Activated T-cell treated with anti-CD3 and anti-CD28 coated beads for 48 hours (primary cell): Measurements from ENCODE around the gene CRKL.

Source experiments
- DNase-seq: peaks from one replicate; pipeline ENCODE4 v3.0.0-alpha.2; 2020; ENCODE audit warnings: low read depth

Gene CRKL

DNA sequence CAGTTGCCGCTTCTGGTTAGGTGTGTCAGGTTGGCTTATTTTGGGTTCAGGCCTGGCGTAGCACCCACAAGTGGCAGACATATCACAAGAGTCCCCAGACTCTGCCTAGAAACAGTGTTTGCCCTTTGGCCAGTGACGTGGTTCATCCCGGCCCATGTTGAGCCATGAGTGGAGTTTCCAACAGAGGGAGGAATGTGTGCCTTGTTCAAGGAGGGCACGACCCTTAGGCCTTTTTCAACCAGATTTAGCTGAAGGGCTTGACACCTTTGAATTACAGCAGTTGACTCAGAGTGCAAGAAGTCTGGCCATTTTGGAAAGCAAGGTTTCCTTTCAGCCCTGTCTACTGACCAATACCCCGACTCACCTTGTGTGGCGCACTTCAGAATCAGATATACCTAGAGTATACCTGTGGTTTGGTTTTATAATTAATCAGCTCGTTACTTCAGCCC lies 34.7 kb downstream of the CRKL start:
- DNase-seq: no peak

DNA sequence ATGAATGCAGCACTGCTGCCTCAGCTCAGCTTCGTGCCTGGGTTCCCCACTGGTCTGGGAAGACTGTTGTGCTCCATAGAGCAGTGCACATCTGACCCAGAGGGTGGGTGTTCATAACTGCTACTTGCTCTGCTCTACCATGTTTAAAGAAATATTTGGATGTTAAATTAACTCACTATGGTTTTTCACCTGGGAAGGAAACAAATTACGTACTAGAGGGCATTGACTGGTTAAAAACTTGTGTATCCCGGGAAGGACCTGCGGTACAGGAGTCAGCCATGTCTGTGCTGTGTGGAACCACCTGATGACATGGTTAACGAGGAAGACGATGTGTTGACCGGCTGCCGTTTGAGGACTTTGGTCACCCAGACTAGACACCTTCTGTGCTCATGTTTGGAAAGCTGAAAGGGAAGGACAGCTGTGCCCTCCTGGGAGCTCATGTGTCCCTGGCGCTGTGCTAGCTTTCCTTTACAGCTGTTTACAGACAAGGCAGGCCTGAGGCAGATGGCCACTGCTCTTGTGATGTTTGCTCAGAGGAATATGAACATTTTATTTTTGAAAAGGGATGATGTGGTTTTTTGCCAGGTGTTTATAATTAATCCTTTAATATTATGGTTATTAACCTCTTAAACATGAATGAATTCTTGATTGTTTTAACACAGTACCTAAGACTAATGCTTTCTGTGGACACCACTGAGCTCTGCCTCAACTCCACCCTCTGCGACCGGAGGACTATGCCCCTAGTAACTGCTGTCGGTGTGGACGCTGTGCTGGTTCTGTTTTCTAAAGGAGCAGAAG lies 35.5 kb downstream of the CRKL start:
- DNase-seq: no peak

DNA sequence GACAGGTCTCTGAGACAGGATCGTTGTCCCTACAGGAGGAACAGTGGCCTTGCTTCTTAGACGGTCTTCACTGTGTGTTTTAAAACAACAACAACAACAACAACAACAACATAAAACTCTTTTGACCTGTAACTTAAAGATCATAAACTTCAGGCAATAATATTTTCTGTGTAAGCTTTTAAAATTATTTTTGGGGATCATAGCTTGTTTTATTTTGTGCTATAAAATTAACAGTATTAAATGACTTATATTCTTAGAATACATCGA lies 36.1 kb downstream of the CRKL start:
- DNase-seq: no peak

DNA sequence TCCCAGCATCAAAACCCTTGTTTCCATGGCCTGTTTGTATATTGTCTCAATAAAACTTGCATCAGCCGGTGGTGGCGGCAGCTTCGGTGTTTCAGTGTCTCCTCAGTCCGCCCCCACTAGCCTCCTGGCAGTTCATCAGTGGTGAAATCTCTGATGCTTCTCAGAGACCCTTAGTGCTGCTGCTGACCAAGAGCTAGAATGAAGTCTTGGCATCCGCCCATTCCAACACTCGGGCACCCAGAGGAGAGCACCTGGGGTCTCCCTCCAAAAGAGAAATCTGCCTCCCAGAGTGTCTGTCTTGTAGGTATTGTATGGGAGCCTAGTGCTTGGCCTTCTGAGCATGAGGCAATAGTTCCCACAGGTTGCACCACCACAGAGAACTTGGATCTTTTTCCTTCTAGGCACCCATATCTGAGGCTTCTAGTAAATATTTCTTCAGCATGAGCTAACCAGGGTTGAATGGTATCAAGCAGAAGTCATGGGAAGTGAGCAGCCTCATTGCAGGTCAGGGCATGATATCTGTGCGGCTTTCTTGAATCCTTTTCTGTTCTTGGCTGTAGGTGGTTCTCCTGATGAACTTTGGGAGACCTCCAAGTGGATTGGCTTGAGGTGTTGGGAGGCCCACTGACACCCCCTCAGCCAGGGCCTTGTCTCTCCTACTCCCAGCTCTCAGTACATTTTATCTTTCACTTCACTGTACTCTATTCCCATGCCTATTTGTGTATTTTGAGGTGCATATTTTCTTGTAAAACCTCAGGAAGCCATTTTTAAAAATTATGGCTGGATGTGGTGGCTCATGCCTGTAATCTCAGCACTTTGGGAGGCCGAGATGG lies 36.7 kb downstream of the CRKL start:
- no peak for DNase-seq

DNA sequence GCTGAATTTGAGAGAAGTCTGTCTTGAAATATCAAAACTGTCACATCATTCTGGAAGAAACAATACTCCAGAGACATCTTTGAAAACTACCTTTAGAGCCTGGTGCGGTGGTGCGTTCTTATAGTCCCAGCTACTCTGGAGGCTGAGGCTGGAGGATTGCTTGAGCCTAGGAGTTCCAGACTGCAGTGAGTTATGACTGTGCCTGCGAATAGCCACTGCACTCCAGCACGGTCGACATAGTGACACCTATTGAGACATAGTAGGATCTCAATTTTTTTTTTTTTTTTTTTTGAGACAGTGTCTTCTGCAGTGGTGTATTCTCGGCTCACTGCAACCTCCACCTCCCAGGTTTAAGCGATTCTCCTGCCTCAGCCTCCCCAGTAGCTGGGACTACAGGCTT lies 38.3 kb downstream of the CRKL start:
- DNase-seq: no peak

DNA sequence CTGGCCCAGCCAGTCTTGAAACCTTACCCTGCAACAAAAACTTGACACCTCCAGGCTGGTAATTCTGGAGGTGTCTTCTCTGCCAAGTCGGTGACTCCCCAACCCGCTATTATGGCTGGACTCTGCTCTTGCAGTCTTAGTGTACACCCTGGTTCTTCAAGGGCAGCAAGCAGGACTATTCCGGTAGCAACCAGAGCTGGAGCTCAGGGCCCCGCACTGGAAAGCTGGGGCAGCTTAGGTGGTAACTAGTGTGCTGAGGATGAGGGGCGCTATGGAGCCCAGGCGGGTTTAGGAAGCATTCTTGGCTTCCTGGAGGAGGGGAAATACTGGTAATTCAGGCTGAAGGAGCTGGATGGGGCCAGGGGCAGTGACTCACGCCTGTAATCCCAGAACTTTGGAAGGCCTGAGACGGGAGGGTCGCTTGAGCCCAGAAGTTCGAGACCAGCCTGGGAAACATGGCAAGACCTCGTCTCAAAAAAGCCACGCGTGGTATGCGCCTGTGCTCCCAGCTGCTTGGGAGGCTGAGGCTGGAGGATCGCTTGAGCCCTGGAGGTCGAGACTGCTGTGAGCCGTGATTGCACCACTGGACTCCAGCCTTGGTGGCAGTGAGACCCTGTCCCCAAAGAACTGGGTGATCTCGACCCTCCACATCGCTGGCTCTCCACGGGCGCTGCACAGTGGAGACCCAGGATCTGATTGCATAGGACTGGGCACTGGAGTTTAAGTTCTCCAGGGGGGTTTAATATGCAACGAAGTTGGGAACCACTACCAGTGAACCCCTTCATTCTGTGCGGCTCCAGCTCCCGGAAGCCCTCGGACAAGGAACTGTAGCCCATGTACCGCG lies 39.3 kb downstream of the CRKL start:
- no peak for DNase-seq

DNA sequence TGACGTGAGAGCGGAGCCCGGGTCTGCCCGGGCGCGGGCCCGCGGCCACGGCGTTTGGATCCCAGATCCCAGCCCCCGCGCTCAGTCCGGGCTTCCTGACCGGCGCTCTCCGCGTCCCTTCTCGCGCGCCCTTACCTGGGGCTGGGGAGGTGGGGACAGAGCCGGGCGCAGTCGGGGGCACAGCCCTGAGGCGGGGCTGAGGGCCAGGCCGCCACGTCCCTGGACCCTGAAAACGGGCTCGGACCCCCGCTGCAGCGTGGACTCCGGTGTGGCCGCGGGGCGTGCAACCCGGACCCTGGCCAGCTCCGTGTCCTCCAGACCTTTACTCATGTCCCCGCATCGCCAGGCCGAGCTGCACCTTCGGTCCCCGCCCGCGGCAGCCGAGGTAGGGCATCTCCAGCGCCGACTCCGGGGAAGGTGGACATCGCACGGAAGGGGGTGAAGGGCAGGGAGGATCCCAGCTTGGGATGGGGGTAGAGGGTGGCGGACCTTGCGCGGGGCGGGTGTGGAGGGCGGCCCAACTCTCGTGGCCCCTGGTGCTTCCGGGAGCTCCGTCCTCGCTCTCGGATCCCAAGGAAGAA lies 40.0 kb downstream of the CRKL start:
- no peak for DNase-seq

DNA sequence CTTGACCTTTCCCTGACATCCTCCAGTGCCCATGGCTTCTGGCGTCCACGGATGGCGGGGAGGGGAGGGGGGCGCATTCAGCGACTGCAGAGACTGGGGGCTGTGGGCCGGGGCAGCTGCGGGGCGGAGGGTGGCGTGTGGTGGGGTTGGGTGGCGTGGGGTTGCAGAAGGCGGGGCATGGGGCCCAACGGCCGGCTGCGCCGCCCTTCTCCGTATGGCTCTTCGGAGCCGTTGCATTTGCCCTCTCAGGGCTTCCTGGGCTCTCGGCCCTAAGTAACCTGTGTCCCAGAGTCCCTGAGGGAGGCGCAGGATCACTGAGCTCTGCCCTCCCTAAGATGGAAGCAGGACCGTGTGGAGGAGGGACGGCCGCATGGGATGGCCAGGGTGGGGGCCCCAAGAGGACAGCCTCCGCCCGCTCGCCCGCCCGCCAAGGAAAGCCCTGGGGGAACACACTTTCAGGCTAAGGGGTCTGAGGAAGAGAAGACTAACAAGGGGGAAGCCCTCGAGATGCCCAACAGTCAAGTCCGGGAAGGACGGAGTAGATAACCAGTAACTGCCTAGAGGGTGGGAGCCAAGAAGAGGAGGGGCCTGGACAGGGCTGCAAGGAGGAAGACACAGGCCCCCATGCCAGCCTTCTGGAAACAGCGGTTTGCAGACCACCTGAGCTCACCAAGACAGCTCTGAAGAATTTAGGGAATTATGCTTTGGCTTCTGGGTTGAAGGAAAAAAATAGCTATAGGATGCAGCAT lies 40.6 kb downstream of the CRKL start:
- no peak for DNase-seq

DNA sequence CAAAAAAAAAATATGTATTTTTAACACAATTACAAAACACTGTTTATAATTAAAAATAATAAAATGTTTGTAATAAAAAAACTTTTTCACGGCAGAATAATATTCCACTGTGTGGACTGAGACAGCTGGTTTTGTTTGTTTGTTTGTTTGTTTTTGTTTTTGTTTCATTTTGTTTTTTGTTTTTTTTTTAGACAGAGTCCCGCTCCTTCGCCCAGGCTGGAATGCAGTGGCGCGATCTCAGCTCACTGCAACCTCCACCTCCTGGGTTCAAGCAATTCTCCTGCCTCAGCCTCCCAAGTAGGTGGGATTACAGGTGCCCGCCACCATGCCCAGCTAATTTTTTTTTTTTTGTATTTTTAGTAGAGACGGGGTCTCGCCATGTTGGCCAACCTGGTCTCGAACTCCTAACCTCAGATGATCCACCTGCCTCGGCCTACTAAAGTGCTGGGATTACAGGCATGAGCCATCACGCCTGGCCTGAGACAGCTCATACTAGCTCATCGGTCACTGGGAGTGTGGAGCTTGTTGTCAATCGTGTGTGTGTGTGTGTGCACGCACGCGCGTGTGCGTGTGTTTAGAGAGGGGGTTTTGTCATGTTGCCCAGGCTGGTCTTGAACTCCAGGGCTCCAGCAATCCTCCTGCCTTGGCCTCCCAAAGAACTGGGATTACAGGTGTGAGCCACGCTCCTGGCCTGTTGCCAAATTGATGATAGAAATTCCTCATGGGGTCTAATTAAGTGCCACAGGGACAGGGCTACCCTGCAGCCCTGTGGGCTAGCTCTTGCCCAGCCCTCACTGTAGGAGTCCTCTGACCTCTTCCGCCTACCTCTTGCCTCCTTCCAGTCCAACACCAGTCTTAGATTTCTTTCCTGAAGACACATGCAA lies 42.6 kb downstream of the CRKL start:
- no peak for DNase-seq

DNA sequence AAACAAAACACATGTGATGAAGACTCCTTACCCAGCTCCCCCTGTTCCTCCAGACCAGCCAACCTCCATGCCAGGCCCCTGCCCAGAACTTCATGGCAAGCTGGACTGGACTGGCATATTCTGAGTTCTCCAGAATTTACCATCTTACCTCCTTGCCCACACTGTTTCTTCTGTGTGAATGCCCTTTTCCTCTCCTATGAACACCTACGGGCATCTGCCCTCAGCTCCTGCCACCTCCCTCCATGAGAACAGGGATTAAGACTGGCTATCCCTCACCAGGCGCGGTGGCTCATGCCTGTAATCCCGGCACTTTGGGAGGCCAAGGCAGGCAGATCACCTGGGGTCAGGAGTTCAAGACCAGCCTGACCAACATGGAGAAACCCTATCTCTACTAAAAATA lies 43.4 kb downstream of the CRKL start:
- no peak for DNase-seq

DNA sequence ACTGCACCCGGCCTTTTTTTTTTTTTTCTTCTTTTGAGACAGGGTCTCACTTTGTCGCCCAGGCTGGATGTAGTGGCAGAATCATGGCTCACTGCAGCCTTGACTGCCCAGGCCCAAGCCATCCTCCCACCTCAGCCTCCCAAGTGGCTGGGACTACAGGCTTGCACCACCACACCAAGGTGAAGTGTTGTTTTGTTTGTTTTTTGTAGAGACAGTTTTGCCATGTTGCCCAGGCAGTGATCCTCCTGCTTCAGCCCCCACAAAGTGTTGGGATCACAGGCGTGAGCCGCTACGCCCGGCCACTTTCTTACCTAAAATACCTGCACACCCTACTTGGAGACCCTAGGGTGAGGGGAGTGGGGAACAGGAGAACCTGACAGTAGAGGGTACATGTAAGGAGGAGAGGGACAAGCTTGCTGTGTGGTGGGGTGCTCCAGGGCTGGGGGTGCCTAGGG lies 45.3 kb downstream of the CRKL start:
- DNase-seq: no peak

DNA sequence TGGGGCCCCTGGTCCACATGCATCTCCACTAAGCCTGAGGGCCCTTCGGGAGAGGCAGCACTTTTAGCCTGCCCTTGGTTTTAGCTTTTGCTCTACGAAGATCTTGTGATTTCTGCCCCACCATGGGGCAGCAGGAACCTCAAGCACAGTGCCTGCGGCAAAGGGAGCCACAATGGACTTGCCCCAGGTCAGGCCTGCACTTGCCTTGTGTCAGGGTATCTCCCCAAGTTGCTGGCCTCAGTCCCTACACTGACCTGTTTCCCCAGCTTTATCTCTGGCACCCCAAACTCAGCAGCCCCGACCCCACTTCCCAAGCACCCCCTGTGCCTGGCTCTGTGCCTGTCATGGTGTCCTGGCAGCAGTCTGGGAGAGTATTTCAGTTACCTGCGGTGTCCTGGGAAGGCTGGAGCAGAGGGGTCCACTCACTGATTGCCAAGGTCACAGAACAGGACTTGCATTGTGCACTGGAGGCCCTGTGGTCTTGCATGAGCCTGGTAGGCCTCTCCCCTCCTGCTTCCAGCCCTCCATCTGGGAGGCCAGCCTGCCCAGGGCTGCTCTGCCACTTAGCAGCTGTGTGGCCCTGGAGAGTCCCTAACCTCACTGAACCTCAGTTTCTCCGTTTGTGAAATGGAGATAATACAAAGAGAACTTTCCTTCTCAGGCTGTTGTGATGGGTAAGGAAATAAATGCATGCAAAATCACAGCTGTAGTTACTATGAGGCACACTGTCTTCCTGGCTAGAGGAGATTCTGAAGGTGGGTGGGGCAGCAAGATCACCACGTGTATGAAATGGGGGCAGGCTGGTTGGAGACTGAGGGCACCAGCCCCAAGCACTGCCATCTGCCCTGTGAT lies 46.2 kb downstream of the CRKL start:
- no peak for DNase-seq

DNA sequence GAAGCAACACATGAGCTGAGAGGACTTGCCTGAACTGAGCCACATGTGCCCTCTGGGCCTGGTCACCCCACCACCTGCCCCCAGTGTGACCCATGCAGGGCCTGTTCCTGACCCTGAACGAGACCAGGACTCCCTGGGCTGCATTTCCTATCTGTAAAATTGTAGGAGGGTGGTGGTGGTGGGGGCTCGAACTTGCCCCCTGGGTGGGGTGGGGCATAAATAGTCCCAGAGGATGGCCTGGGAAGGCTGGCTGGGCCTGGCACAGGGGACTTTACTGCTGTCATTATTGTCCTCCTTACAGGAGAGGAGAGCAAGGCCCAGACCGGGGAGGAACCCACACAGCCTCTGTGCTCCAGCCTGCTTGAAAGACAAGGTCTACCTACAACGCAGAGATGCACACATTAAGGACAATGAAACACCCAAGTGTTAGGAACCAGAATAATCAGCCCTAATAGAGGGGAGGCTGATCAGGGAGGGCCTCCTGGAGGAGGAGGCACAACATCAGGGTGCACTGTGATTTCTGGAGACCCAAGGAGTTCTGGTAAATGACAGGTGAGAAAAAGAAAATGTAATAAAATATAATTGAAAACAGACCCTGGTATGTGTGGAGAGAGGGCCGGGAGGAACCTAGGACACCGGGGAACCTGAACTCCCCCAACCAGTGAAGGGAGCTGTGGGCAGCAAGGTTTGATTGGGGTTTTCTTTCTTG lies 47.0 kb downstream of the CRKL start:
- DNase-seq: no peak

DNA sequence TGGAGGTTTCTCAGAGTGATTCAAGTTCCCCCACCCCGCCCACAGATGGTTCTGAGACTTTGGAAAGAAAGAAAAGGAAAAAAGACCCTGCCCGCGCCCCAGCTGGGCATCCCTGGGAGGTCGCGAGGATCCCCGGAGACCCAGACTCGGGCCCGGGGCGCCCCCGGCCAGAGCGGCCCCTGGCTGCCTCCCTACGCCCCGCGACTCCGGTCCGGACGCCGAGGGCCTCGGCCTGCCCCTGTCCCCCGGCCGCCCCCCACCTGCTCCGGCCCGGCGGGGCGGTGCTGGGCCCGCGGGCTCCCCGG lies 47.5 kb downstream of the CRKL start:
- no peak for DNase-seq

DNA sequence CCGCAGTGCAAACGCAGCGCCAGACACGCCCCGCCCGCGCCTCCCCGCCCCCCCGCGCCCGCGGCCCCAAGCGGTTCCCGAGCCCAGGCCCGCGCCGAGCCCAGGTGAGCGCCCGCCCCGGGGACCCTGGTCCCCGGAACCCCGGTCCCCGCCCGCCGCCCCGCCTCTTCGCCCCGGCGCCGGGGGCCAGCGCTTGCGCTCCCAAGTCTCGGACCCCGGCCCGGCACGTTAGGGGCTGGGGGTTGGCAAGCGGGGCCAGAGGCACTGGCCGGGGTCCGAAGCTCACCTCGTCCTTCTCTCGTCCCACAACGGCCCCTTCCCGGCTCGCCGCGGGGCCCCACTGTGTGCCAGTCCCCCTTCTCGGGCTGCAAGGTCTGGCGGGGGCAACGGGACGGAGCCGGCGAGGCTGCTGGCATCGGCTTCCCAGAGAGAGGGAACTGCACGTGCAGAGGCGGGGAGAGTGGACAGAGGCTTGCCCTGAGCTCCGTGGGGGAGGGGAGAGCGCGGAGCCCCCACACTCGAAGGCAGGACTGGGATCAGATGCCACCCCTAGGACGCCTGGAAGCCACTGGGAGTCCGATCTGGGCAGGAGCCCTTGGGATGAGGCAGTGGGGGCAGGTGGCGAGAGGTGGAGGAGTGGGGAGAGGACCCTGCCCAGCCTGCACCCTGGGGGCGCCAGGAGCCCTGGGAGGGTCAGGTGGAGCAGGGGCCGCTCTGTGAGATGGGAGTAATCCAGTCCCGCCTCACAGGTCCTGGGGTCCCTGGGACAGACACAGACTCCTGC lies 48.1 kb downstream of the CRKL start:
- DNase-seq: no peak

DNA sequence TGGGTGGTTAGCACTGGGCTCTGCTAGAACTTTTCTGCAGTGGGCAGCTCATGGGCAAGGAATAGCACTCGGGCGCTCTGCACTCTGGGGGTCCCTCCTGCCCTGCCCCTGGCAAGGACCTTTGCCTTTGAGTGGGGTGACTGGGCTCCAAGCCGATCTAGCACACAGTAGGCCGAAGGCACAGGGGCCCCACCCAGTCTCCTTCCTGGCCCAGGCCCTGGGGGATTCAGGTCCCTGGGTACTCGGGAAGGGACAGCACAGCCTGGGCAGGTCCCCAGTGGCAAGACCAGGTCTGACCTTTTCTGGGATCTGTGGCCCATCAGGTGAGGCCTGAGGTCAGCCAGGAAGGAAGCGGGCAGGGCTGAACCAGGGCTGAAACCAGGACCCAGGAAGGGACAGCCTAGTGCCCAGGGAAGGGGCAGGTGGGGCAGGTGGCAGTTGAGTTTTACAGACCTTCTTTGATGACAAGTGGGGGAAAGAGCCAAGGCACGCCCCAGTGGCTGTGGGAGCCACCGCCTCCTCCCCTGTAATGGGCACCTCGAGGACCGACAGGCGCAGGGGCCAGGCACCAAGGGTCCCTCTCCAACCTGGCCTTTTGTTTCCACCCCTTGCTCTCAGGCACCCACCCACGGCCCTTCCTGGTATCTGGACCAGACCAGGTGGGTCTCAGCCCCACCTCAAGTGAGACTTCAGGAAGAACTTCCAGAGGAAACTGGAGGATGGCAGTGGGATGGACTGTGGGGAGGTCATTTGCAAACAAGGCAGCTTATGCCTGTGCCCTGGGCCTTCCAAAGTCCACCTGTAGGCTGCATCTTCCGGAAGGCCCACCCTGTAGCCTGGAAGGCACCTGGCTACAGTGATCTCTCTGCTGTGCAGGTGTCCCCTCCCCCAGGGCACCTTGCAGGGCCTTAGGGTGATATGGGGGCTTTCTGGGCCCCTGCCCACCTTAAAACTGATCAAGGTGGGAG lies 49.0 kb downstream of the CRKL start:
- DNase-seq: no peak
